CD14-positive monocyte (primary cell): ENCODE data around the gene WDR7. TPM values are rescaled to one million over a fixed set of nuclear protein-coding genes. Genes with fewer than 3 reads are reported as not detected.

Source experiments
- DNase-seq, 3 donors: peaks; one replicate each; pipeline ENCODE4 v3.0.0-alpha.2; 2011 to 2022
- H2AFZ ChIP-seq: 2 replicates; pipeline ENCODE4 v1.6.0; 2012; ENCODE audit warnings: mild to moderate bottlenecking, low read depth, low read length, inconsistent platforms; ENCODE audit not compliant: insufficient read depth, poor library complexity, severe bottlenecking
- H3K27ac ChIP-seq, 2 donors: 1 replicate in 1 of 2; 2 replicates in 1 of 2; pipeline ENCODE4 v1.5.1; 2012 to 2013; ENCODE audit warnings: low read length in 2 of 2, control low read depth in 1 of 2, inconsistent platforms in 1 of 2, low read depth in 1 of 2, mild to moderate bottlenecking in 1 of 2
- H3K27me3 ChIP-seq, 2 donors: one replicate each; pipeline versions ENCODE4 v1.6.0 to v1.6.1; 2011 to 2013; ENCODE audit warnings: low read length in 2 of 2; ENCODE audit not compliant: control insufficient read depth in 2 of 2, insufficient read depth in 2 of 2
- H3K36me3 ChIP-seq, 2 donors: replicated peaks in 1 of 2; 1 replicate in 1 of 2; 2 replicates in 1 of 2; pipeline versions ENCODE4 v1.5.1 to v1.6.1; 2012 to 2013; ENCODE audit warnings: low read length in 2 of 2, control low read depth in 1 of 2, inconsistent platforms in 1 of 2, mild to moderate bottlenecking in 1 of 2; ENCODE audit not compliant: insufficient read depth in 2 of 2, control insufficient read depth in 1 of 2
- H3K4me1 ChIP-seq, 2 donors: 1 replicate in 1 of 2; 2 replicates in 1 of 2; pipeline versions ENCODE4 v1.5.1 to v1.6.1; 2012 to 2013; ENCODE audit warnings: low read length in 2 of 2, control low read depth in 1 of 2, inconsistent platforms in 1 of 2, mild to moderate bottlenecking in 1 of 2, moderate library complexity in 1 of 2; ENCODE audit not compliant: insufficient read depth in 2 of 2, control insufficient read depth in 1 of 2
- H3K4me2 ChIP-seq: replicated peaks from 2 replicates; pipeline ENCODE3; 2012; ENCODE audit warnings: low read length, moderate library complexity, mild to moderate bottlenecking; ENCODE audit not compliant: poor library complexity, severe bottlenecking; ENCODE audit errors: extremely low read depth
- H3K4me3 ChIP-seq, 3 experiments: fragments of 200-600 bp in 1 of 3; sonication (generic) in 1 of 3; replicated peaks in 1 of 3; 1 replicate in 2 of 3; 2 replicates in 1 of 3; pipeline ENCODE4 v1.5.1; 2011 to 2013; ENCODE audit warnings: low read length in 3 of 3, mild to moderate bottlenecking in 3 of 3, control low read depth in 2 of 3, low read depth in 2 of 3, inconsistent platforms in 1 of 3, moderate library complexity in 1 of 3
- H3K79me2 ChIP-seq: 2 replicates; pipeline ENCODE4 v1.6.0; 2012; ENCODE audit warnings: mild to moderate bottlenecking, control low read depth, inconsistent platforms, low read length, moderate library complexity; ENCODE audit not compliant: insufficient read depth
- H3K9ac ChIP-seq: 2 replicates; pipeline ENCODE4 v1.6.0; 2017; ENCODE audit warnings: low read length, mild to moderate bottlenecking; ENCODE audit not compliant: insufficient read depth, poor library complexity, severe bottlenecking
- H3K9me3 ChIP-seq, 2 donors: replicated peaks in 1 of 2; 1 replicate in 1 of 2; 2 replicates in 1 of 2; pipeline versions ENCODE4 v1.5.1 to v1.6.1; 2012 to 2013; ENCODE audit warnings: low read length in 2 of 2, control low read depth in 1 of 2; ENCODE audit not compliant: control insufficient read depth in 1 of 2, insufficient read depth in 1 of 2
- H4K20me1 ChIP-seq: 2 replicates; pipeline ENCODE4 v1.6.0; 2012; ENCODE audit warnings: mild to moderate bottlenecking, low read length, control low read depth, moderate library complexity; ENCODE audit not compliant: insufficient read depth
- H3K27ac Mint-ChIP-seq, 7 donors: one replicate each; pipeline ENCODE4 v1.8.0; 2020; ENCODE audit warnings: mild to moderate bottlenecking in 7 of 7, mixed read lengths in 7 of 7, moderate library complexity in 6 of 7, inconsistent platforms in 2 of 7
- H3K27me3 Mint-ChIP-seq, 3 donors: one replicate each; pipeline ENCODE4 v1.8.0; 2021 to 2022; ENCODE audit warnings: low read depth in 3 of 3, mild to moderate bottlenecking in 3 of 3, mixed read lengths in 3 of 3, moderate library complexity in 3 of 3, inconsistent platforms in 1 of 3
- H3K36me3 Mint-ChIP-seq, 2 donors: one replicate each; pipeline ENCODE4 v1.8.0; 2020; ENCODE audit warnings: mixed read lengths in 2 of 2, inconsistent platforms in 1 of 2, mild to moderate bottlenecking in 1 of 2
- H3K4me1 Mint-ChIP-seq: one replicate; pipeline ENCODE4 v1.8.0; 2020; ENCODE audit warnings: mild to moderate bottlenecking, mixed read lengths
- H3K4me3 Mint-ChIP-seq, 2 donors: one replicate each; pipeline ENCODE4 v1.8.0; 2020; ENCODE audit warnings: mild to moderate bottlenecking in 2 of 2, mixed read lengths in 2 of 2, moderate library complexity in 1 of 2
- H3K9me3 Mint-ChIP-seq, 7 donors: one replicate each; pipeline ENCODE4 v1.8.0; 2020 to 2022; ENCODE audit warnings: mixed read lengths in 7 of 7, mild to moderate bottlenecking in 6 of 7, moderate library complexity in 6 of 7, inconsistent platforms in 2 of 7
- WGBS: methylation state at CpG from one replicate; pipeline ENCODE4 v1.1.5; 2013; ENCODE audit warnings: missing lambda C conversion rate; ENCODE audit not compliant: insufficient coverage; 5-methylcytosine and 5-hydroxymethylcytosine counted together
- intact Hi-C, 2 donors: fragments of 100-400 bp; cut with micrococcal nuclease; formaldehyde crosslinking; loops; one replicate each; pipeline versions ENCODE4 v1.15.0 to v1.15.1; 2023
- polyA plus RNA-seq, 3 donors: library from polyadenylated mRNA; depleted of rRNA in 1 of 3; unstranded in 2 of 3; stranded (reverse) in 1 of 3; fragments of 300-500 nt in 2 of 3; fragments of >200 nt in 1 of 3; fragmentation: Illumina TruSeq in 2 of 3; gene quantifications; 1 replicate in 2 of 3; 2 replicates in 1 of 3; pipeline ENCODE4 v1.2.3, GENCODE V29; 2012 to 2021
- TF ChIP-seq, protein P1 (sequence below): fragments of 200-600 bp; IDR thresholded peaks from one replicate; pipeline ENCODE4 v1.8.0; 2022; ENCODE audit warnings: antibody characterized with exemption, mild to moderate bottlenecking

Gene WDR7
- polyA plus RNA-seq, 3 donors: 9.1 to 23.6 (median 9.5) TPM

DNA sequence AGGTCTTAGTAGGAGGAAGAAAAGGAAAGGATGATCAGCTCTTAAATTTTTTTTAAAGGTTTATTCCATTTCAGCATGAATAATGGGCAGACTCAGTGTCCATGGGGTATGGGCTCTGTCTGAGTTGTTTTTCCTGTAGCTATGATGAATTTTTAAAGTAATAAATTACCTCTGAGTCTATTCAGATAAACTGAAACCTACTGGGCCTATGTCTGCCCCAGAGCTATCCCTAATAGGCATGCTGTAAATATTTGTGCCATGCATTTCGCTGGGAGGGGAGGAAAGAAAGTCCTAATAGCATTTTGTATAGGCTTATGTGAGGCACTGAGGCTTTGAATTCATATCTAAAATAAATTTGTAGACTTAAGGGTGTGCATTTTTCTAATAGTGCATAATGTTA lies 285.3 kb downstream of the WDR7 start:
- H3K4me1 Mint-ChIP-seq: no peaks in the 10 kb centered on the region
- no peak overlapping the region for H3K4me3 ChIP-seq
- H3K4me1 ChIP-seq: no peaks in the 10 kb centered on the region
- H3K9me3 Mint-ChIP-seq: no peaks in the 10 kb centered on the region
- H3K79me2 ChIP-seq: no peaks in the 10 kb centered on the region
- no peaks in the 10 kb centered on the region for H3K27me3 Mint-ChIP-seq
- H3K36me3 ChIP-seq: peaks cover 26 to 31% of the 10 kb centered on the region in 2 donors
- no peaks in the 10 kb centered on the region for H4K20me1 ChIP-seq
- no peak overlapping the region for H3K9ac ChIP-seq
- H3K36me3 Mint-ChIP-seq: peaks cover 43 to 53% of the 10 kb centered on the region in 2 donors
- TF ChIP-seq, protein P1, sequence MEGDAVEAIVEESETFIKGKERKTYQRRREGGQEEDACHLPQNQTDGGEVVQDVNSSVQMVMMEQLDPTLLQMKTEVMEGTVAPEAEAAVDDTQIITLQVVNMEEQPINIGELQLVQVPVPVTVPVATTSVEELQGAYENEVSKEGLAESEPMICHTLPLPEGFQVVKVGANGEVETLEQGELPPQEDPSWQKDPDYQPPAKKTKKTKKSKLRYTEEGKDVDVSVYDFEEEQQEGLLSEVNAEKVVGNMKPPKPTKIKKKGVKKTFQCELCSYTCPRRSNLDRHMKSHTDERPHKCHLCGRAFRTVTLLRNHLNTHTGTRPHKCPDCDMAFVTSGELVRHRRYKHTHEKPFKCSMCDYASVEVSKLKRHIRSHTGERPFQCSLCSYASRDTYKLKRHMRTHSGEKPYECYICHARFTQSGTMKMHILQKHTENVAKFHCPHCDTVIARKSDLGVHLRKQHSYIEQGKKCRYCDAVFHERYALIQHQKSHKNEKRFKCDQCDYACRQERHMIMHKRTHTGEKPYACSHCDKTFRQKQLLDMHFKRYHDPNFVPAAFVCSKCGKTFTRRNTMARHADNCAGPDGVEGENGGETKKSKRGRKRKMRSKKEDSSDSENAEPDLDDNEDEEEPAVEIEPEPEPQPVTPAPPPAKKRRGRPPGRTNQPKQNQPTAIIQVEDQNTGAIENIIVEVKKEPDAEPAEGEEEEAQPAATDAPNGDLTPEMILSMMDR: no peak
- WGBS: 100% methylated on average over 1 of the region's 1 CpG
- no peak for DNase-seq
- H3K27me3 ChIP-seq: no peaks in the 10 kb centered on the region
- intact Hi-C loops: no loop called here
- no peaks in the 10 kb centered on the region for H3K9me3 ChIP-seq
- no peak overlapping the region for H3K4me2 ChIP-seq
- H3K27ac Mint-ChIP-seq: no peak overlapping the region
- no peak overlapping the region for H2AFZ ChIP-seq
- H3K4me3 Mint-ChIP-seq: no peak overlapping the region
- no peak overlapping the region for H3K27ac ChIP-seq

DNA sequence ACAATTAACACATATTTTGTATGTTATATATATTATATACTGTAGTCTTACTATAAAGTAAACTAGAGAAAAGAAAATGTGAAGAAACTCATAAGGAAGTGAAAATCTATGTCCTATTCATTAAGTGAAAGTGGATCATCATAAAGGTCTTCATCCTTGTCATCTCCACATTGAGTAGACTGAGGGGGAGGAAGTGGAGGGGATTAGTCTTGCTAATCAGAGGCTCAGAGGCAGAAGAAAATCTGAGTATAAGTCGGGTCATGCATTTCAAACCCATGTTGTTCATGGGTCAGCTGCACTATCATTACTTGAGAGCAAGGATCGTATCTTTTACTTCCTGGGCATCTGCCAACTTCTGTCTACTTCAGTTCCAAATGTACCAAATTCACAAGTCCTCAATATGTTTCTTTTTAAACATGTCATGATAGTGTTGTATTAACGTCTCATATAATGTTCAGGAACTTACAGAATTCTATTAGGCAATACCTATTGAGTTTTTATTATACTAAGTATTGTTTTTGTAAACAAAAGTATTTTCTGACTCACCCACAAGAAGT lies 286.8 kb downstream of the WDR7 start:
- Histone ChIP-seq H3K4me1 (no peaks in the 10 kb centered on the region), H3K4me2 (no peak overlapping the region), H3K9me3 (no peaks in the 10 kb centered on the region), H3K27ac (no peak overlapping the region), H2AFZ (no peak overlapping the region), H3K4me3 (no peak overlapping the region), H3K9ac (no peak overlapping the region), H3K27me3 (no peaks in the 10 kb centered on the region), H3K36me3 (peaks cover 29% of the 10 kb centered on the region in 2 donors), H4K20me1 (no peaks in the 10 kb centered on the region), H3K79me2 (no peaks in the 10 kb centered on the region)
- no peaks in the 10 kb centered on the region for H3K27me3 Mint-ChIP-seq
- TF ChIP-seq, protein P1: no peak
- no peak for DNase-seq
- H3K36me3 Mint-ChIP-seq: peaks cover 38 to 46% of the 10 kb centered on the region in 2 donors
- no peaks in the 10 kb centered on the region for H3K4me1 Mint-ChIP-seq
- no peak overlapping the region for H3K4me3 Mint-ChIP-seq
- intact Hi-C loops: no loop called here
- H3K9me3 Mint-ChIP-seq: no peaks in the 10 kb centered on the region
- no CpG with 5 or more reads among the region's 3 CpGs for WGBS
- no peak overlapping the region for H3K27ac Mint-ChIP-seq
